Measurements from ENCODE around the gene MSRB3.

Gene MSRB3

GRCh38 chr12:65511912-65512311 is 233.4 kb downstream of the MSRB3 start:
- no peak overlapping the region for H3K4me3 ChIP-seq (ENCODE audit: low read length in 2 of 2)
- no peaks in the 10 kb centered on the region for H3K9me3 ChIP-seq (ENCODE audit: control insufficient read depth in 2 of 2, low read length in 2 of 2)
- no peaks in the 10 kb centered on the region for H3K36me3 ChIP-seq (ENCODE audit: control insufficient read depth in 2 of 2, insufficient read depth in 2 of 2, low read length in 2 of 2)
- H3K27me3 ChIP-seq (ENCODE audit: control insufficient read depth in 2 of 2, insufficient read depth in 2 of 2, low read length in 2 of 2), result no peaks in the 10 kb centered on the region
- H3K9ac ChIP-seq (ENCODE audit: low read depth in 1 of 2, low read length in 2 of 2), result no peak overlapping the region
- no peak overlapping the region for H3K27ac ChIP-seq (ENCODE audit: low read depth in 2 of 2, low read length in 2 of 2)
- no peaks in the 10 kb centered on the region for H3K4me1 ChIP-seq (ENCODE audit: control insufficient read depth in 2 of 2, insufficient read depth in 2 of 2, low read length in 2 of 2)
